Measurements from ENCODE around the gene SMIM3.

The SMIM3 gene

GRCh38 chr5:150766251-150766650 is 12.3 kb upstream of the SMIM3 start:
- DNase-seq, result no peak
- no peak overlapping the region for H3K27ac ChIP-seq
- H3K27me3 ChIP-seq (ENCODE audit: insufficient read depth, low read depth, severe bottlenecking), result no peaks in the 10 kb centered on the region
- no peaks in the 10 kb centered on the region for H3K9me3 ChIP-seq (ENCODE audit: severe bottlenecking)
- no peaks in the 10 kb centered on the region for H3K36me3 ChIP-seq
- no peak for TF ChIP-seq CTCF (IDR thresholded peaks at IDR 0.05; ENCODE audit: low read depth, low read length)
- no peak overlapping the region for H3K4me3 ChIP-seq (ENCODE audit: low read depth, low read length)

GRCh38 chr5:150771034-150771795 is 7.3 kb upstream of the SMIM3 start:
- Histone ChIP-seq H3K27me3 (ENCODE audit: insufficient read depth, low read depth, severe bottlenecking) (no peaks in the 10 kb centered on the region), H3K4me3 (ENCODE audit: low read depth, low read length) (no peak overlapping the region), H3K27ac (no peak overlapping the region), H3K36me3 (no peaks in the 10 kb centered on the region), H3K9me3 (ENCODE audit: severe bottlenecking) (no peaks in the 10 kb centered on the region)
- no peak for TF ChIP-seq CTCF (IDR thresholded peaks at IDR 0.05; ENCODE audit: low read depth, low read length)
- no peak for DNase-seq

GRCh38 chr5:150774145-150774544 is 4.4 kb upstream of the SMIM3 start:
- no peak for DNase-seq
- no peaks in the 10 kb centered on the region for H3K27me3 ChIP-seq (ENCODE audit: insufficient read depth, low read depth, severe bottlenecking)
- no peak overlapping the region for H3K27ac ChIP-seq
- H3K9me3 ChIP-seq (ENCODE audit: severe bottlenecking), result no peaks in the 10 kb centered on the region
- TF ChIP-seq CTCF (IDR thresholded peaks at IDR 0.05; ENCODE audit: low read depth, low read length), result no peak
- H3K4me3 ChIP-seq (ENCODE audit: low read depth, low read length), result no peak overlapping the region
- no peaks in the 10 kb centered on the region for H3K36me3 ChIP-seq

- Histone ChIP-seq H3K36me3 (no peaks in the 10 kb centered on the region), H3K4me3 (ENCODE audit: low read depth, low read length) (no peak overlapping the region), H3K27ac (no peak overlapping the region), H3K27me3 (ENCODE audit: insufficient read depth, low read depth, severe bottlenecking) (no peaks in the 10 kb centered on the region), H3K9me3 (ENCODE audit: severe bottlenecking) (no peaks in the 10 kb centered on the region)
- no peak for DNase-seq
- no peak for TF ChIP-seq CTCF (IDR thresholded peaks at IDR 0.05; ENCODE audit: low read depth, low read length)
Measured at GRCh38 chr5:150777685-150778084, 872 bp upstream of the SMIM3 start.

- TF ChIP-seq CTCF (IDR thresholded peaks at IDR 0.05; ENCODE audit: low read depth, low read length), result no peak
- no peaks in the 10 kb centered on the region for H3K36me3 ChIP-seq
- no peak overlapping the region for H3K27ac ChIP-seq
- no peak for DNase-seq
- peak overlapping the region; percentile 78 for H3K4me3 ChIP-seq (ENCODE audit: low read depth, low read length)
- H3K27me3 ChIP-seq (ENCODE audit: insufficient read depth, low read depth, severe bottlenecking), result no peaks in the 10 kb centered on the region
- H3K9me3 ChIP-seq (ENCODE audit: severe bottlenecking), result no peaks in the 10 kb centered on the region
Measured at GRCh38 chr5:150778088-150778516, 455 bp upstream of the SMIM3 start.
